ENCODE results near the gene AGAP1. TPM values are rescaled to one million over a fixed set of nuclear protein-coding genes. Genes with fewer than 3 reads are reported as not detected.

AGAP1 gene
- total and polyA plus RNA-seq, 2 donors from 2014 or later: 8.1 to 44.5 TPM

- no peaks in the 10 kb centered on the region for H3K9me3 ChIP-seq (ENCODE audit: control insufficient read depth in 2 of 3, insufficient read depth in 1 of 3, low read length in 3 of 3)
- H3K9ac ChIP-seq (ENCODE audit: low read length in 3 of 3): no peak overlapping the region
- DNase-seq (no peak), FAIRE-seq (no peak)
- H3K27ac ChIP-seq (ENCODE audit: low read depth in 2 of 2, low read length in 2 of 2): no peak overlapping the region
- H3K4me1 ChIP-seq (ENCODE audit: control insufficient read depth in 2 of 3, insufficient read depth in 2 of 3, low read depth in 1 of 3, low read length in 3 of 3): peaks cover 0 to 9% (median 0%) of the 10 kb centered on the region in 3 donors
- H3K27me3 ChIP-seq (ENCODE audit: control insufficient read depth, insufficient read depth, low read length): peaks cover 39% of the 10 kb centered on the region
- no peaks in the 10 kb centered on the region for H3K36me3 ChIP-seq (ENCODE audit: control insufficient read depth in 2 of 3, insufficient read depth in 3 of 3, low read length in 3 of 3)
- intact Hi-C loops (cut with DNase I): no loop called here
- no peak for TF ChIP-seq CTCF (IDR thresholded peaks at IDR 0.05; ENCODE audit: borderline replicate concordance, extremely low read depth, insufficient read depth)
- H3K4me3 ChIP-seq (ENCODE audit: low read length in 3 of 3): no peak overlapping the region
Observed at GRCh38 chr2:236164925-236165841, 671.3 kb downstream of the AGAP1 start.

- no peaks in the 10 kb centered on the region for H3K36me3 ChIP-seq (ENCODE audit: control insufficient read depth in 2 of 3, insufficient read depth in 3 of 3, low read length in 3 of 3)
- peak overlapping the region in 1 of 3 donors; percentile 37 for H3K4me3 ChIP-seq (ENCODE audit: low read length in 3 of 3)
- H3K27me3 ChIP-seq (ENCODE audit: control insufficient read depth, insufficient read depth, low read length): peaks cover 45% of the 10 kb centered on the region
- peak in 4 of 5 donors; percentile 87 to 89 (median 87) for DNase-seq
- H3K27ac ChIP-seq (ENCODE audit: low read depth in 2 of 2, low read length in 2 of 2): no peak overlapping the region
- H3K4me1 ChIP-seq (ENCODE audit: control insufficient read depth in 2 of 3, insufficient read depth in 2 of 3, low read depth in 1 of 3, low read length in 3 of 3): peaks cover 0 to 9% (median 0%) of the 10 kb centered on the region in 3 donors
- no peak for FAIRE-seq
- no peak overlapping the region for H3K9ac ChIP-seq (ENCODE audit: low read length in 3 of 3)
- intact Hi-C loops (cut with DNase I): no loop called here
- no peaks in the 10 kb centered on the region for H3K9me3 ChIP-seq (ENCODE audit: control insufficient read depth in 2 of 3, insufficient read depth in 1 of 3, low read length in 3 of 3)
- no peak for TF ChIP-seq CTCF (IDR thresholded peaks at IDR 0.05; ENCODE audit: borderline replicate concordance, extremely low read depth, insufficient read depth)
Observed at GRCh38 chr2:236165842-236166795, 672.3 kb downstream of the AGAP1 start.

- Histone ChIP-seq H3K36me3 (ENCODE audit: control insufficient read depth in 2 of 3, insufficient read depth in 3 of 3, low read length in 3 of 3) (no peaks in the 10 kb centered on the region), H3K27me3 (ENCODE audit: control insufficient read depth, insufficient read depth, low read length) (peaks cover 51% of the 10 kb centered on the region), H3K4me3 (ENCODE audit: low read length in 3 of 3) (peak overlapping the region in 1 of 3 donors; percentile 37), H3K9ac (ENCODE audit: low read length in 3 of 3) (no peak overlapping the region), H3K9me3 (ENCODE audit: control insufficient read depth in 2 of 3, insufficient read depth in 1 of 3, low read length in 3 of 3) (no peaks in the 10 kb centered on the region), H3K27ac (ENCODE audit: low read depth in 2 of 2, low read length in 2 of 2) (no peak overlapping the region), H3K4me1 (ENCODE audit: control insufficient read depth in 2 of 3, insufficient read depth in 2 of 3, low read depth in 1 of 3, low read length in 3 of 3) (peaks cover 0 to 9% (median 0%) of the 10 kb centered on the region in 3 donors)
- intact Hi-C loops (cut with DNase I): no loop called here
- TF ChIP-seq CTCF (IDR thresholded peaks at IDR 0.05; ENCODE audit: borderline replicate concordance, extremely low read depth, insufficient read depth): no peak
- FAIRE-seq: no peak
- DNase-seq: no peak
Observed at GRCh38 chr2:236166796-236167296, 673.0 kb downstream of the AGAP1 start.

Measured in kidney (tissue), 14 donors.